GM12878 (cell line): Measurements from ENCODE around the gene ANAPC16. TPM values are rescaled to one million over a fixed set of nuclear protein-coding genes. Genes with fewer than 3 reads are reported as not detected.

Experiments
- ATAC-seq: fragments of 200-7000 bp; cut with Tn5 transposase; 3 replicates; pipeline ENCODE4 v1.9.1; 2020; ENCODE audit warnings: mild to moderate bottlenecking, moderate library complexity
- BruUV-seq: library from RNA; stranded (reverse); fragments of 400-500 nt; replicated peaks from 2 replicates; lab custom pipeline; 2021; lab: Mats Ljungman, UMichigan
- CTCF ChIA-PET: fragments of 300-600 bp; sonication (Branson Sonifier 250); formaldehyde crosslinking; extraction: SDS; loops from one replicate; lab custom pipeline; 2021; ENCODE audit warnings: inconsistent platforms; lab: Yijun Ruan, JAX
- POLR2A ChIA-PET: fragments of 350-600 bp; formaldehyde crosslinking; extraction: SDS; loops from one replicate; lab custom pipeline; 2021; ENCODE audit warnings: inconsistent platforms; lab: Charles Lee
- RAD21 ChIA-PET: fragments of 300-600 bp; sonication (Branson Sonifier 250); formaldehyde crosslinking; loops from one replicate; lab custom pipeline; 2023; ENCODE audit warnings: antibody characterized with exemption; ENCODE audit not compliant: unreplicated experiment; lab: Charles Lee
- SMC1A ChIA-PET: fragments of 300-600 bp; sonication (Branson Sonifier 250); formaldehyde crosslinking; loops from one replicate; lab custom pipeline; 2023; ENCODE audit not compliant: unreplicated experiment, uncharacterized antibody; lab: Charles Lee
- DNase-seq: peaks from one replicate; pipeline ENCODE4 v3.0.0-alpha.2; 2011; ENCODE audit warnings: low read depth, low spot score
- FAIRE-seq: peaks from 3 replicates; lab custom pipeline; 2011; peaks lifted over from hg19 to GRCh38; lab: Jason Lieb, UNC
- H2AFZ ChIP-seq: 2 replicates; pipeline ENCODE4 v1.6.0; 2011; ENCODE audit warnings: low read depth, low read length, control low read depth; ENCODE audit not compliant: control insufficient read depth
- H3K27ac ChIP-seq: 2 replicates; pipeline ENCODE4 v1.5.1; 2011; ENCODE audit warnings: control low read depth; ENCODE audit not compliant: control insufficient read depth, insufficient read depth
- H3K27me3 ChIP-seq, 2 experiments: replicated peaks in 1 of 2; 2 replicates each; pipeline versions ENCODE4 v1.6.0 to v1.6.1; 2011; ENCODE audit warnings: low read length in 1 of 2; ENCODE audit not compliant: control insufficient read depth in 2 of 2, insufficient read depth in 2 of 2
- H3K36me3 ChIP-seq, 2 experiments: 2 replicates each; pipeline ENCODE4 v1.5.1; 2011; ENCODE audit warnings: low read length in 1 of 2; ENCODE audit not compliant: control insufficient read depth in 2 of 2, insufficient read depth in 2 of 2
- H3K4me1 ChIP-seq: 2 replicates; pipeline ENCODE4 v1.6.1; 2011; ENCODE audit warnings: mild to moderate bottlenecking, low read length, moderate library complexity, mixed read lengths; ENCODE audit not compliant: control insufficient read depth, insufficient read depth
- H3K4me2 ChIP-seq: 2 replicates; pipeline ENCODE4 v1.6.0; 2011; ENCODE audit warnings: control low read depth; ENCODE audit not compliant: control insufficient read depth, insufficient read depth
- H3K4me3 ChIP-seq: fragments of 200-600 bp; sonication (generic); 2 replicates; pipeline ENCODE4 v1.5.1; 2016
- H3K79me2 ChIP-seq: 2 replicates; pipeline ENCODE4 v1.6.0; 2011; ENCODE audit warnings: low read length; ENCODE audit not compliant: control insufficient read depth, insufficient read depth
- H3K9ac ChIP-seq: 2 replicates; pipeline ENCODE4 v1.8.0; 2011; ENCODE audit warnings: low read length, control low read depth, mixed read lengths; ENCODE audit not compliant: control insufficient read depth, insufficient read depth
- H3K9me3 ChIP-seq: replicated peaks from 3 replicates; pipeline ENCODE4 v1.5.1; 2011; ENCODE audit warnings: mild to moderate bottlenecking, low read length; ENCODE audit not compliant: control insufficient read depth, insufficient read depth
- H4K20me1 ChIP-seq: 2 replicates; pipeline ENCODE4 v1.6.0; 2011; ENCODE audit not compliant: control insufficient read depth, insufficient read depth
- BCL3 ChIP-seq: IDR thresholded peaks from 2 replicates; pipeline ENCODE4 v1.6.1; 2011; ENCODE audit warnings: borderline replicate concordance, low read depth, mild to moderate bottlenecking, moderate library complexity, low read length; ENCODE audit not compliant: insufficient read depth, poor library complexity, severe bottlenecking
- BRCA1 ChIP-seq: IDR thresholded peaks from 2 replicates; pipeline ENCODE4 v1.6.1; 2011; ENCODE audit warnings: low read depth, low read length, improper control_type of control experiment
- CHD2 ChIP-seq: IDR thresholded peaks from 2 replicates; pipeline ENCODE4 v1.6.1; 2011; ENCODE audit warnings: low read depth, low read length, improper control_type of control experiment, borderline replicate concordance
- DPF2 ChIP-seq: fragments of 450-650 bp; IDR thresholded peaks from 2 replicates; pipeline ENCODE4 v1.6.1; 2017; ENCODE audit warnings: mild to moderate bottlenecking
- ELK1 ChIP-seq: IDR thresholded peaks from 2 replicates; pipeline ENCODE4 v1.6.1; 2012; ENCODE audit warnings: low read depth, low read length, improper control_type of control experiment
- EP300 ChIP-seq, 2 experiments: fragments of 150-350 bp in 1 of 2; IDR thresholded peaks; 2 replicates each; pipeline ENCODE4 v1.6.1; 2011 to 2012; ENCODE audit warnings: low read depth in 2 of 2, low read length in 2 of 2, borderline replicate concordance in 1 of 2, improper control_type of control experiment in 1 of 2, inconsistent platforms in 1 of 2; ENCODE audit not compliant: control insufficient read depth in 1 of 2
- FOXM1 ChIP-seq: IDR thresholded peaks from 2 replicates; pipeline ENCODE4 v1.6.1; 2012; ENCODE audit warnings: low read depth, mild to moderate bottlenecking, inconsistent platforms, low read length, moderate library complexity
- NBN ChIP-seq: fragments of 450-650 bp; IDR thresholded peaks from 2 replicates; pipeline ENCODE4 v1.6.1; 2016
- POLR2A ChIP-seq: IDR thresholded peaks from 2 replicates; pipeline ENCODE4 v1.6.1; 2011; ENCODE audit warnings: low read depth, mild to moderate bottlenecking, low read length
- RB1 ChIP-seq: fragments of 450-650 bp; formaldehyde crosslinking; IDR thresholded peaks from 2 replicates; pipeline ENCODE4 v1.6.1; 2017; ENCODE audit warnings: mild to moderate bottlenecking, borderline replicate concordance
- SP1 ChIP-seq: IDR thresholded peaks from one replicate; pipeline ENCODE4 v1.6.1; 2011; ENCODE audit warnings: low read depth, low read length
- SUZ12 ChIP-seq: fragments of 200-600 bp; sonication (generic); IDR thresholded peaks from one replicate; pipeline ENCODE4 v1.6.1; 2018; ENCODE audit warnings: antibody characterized with exemption, mild to moderate bottlenecking; ENCODE audit not compliant: unreplicated experiment
- WGBS: methylation state at CpG from one replicate; pipeline ENCODE4 v1.1.6; 2016; ENCODE audit warnings: low lambda C conversion rate; ENCODE audit not compliant: insufficient replicate concordance, insufficient coverage; ENCODE audit errors: missing lambda C conversion rate; 5-methylcytosine and 5-hydroxymethylcytosine counted together
- in situ Hi-C: fragments of 300-500 bp; cut with MboI; formaldehyde crosslinking; loops from 9 replicates; pipeline ENCODE4 v1.14.3; 2018; ENCODE audit warnings: mixed read lengths
- intact Hi-C: fragments of 100-400 bp; cut with micrococcal nuclease; formaldehyde crosslinking; loops from one replicate; pipeline ENCODE4 v1.14.2; 2022; ENCODE audit not compliant: unreplicated experiment
- polyA plus RNA-seq, 11 experiments: library from polyadenylated mRNA; depleted of rRNA in 4 of 11; unstranded in 6 of 11; stranded (reverse) in 5 of 11; fragments of >200 nt; fragmentation: Nextera tagmentation in 4 of 11; fragmentation: Illumina TruSeq in 1 of 11; extraction: Ambion mirVana in 4 of 11; extraction: Trizol in 1 of 11; gene quantifications; 1 replicate in 1 of 11; 2 replicates in 10 of 11; pipeline versions ENCODE4 v1.2.1 to v1.2.3, GENCODE V29; 2011 to 2016; ENCODE audit warnings: inconsistent platforms in 2 of 11, missing spikeins in 2 of 11, low read depth in 1 of 11
- total RNA-seq, 4 experiments: library from RNA; depleted of rRNA in 3 of 4; stranded (reverse); fragments of >200 nt in 3 of 4; fragmentation: Illumina TruSeq in 1 of 4; extraction: Trizol in 1 of 4; gene quantifications; 2 replicates each; pipeline versions ENCODE4 v1.2.1 to v1.2.3, GENCODE V29; 2013 to 2021

Gene ANAPC16
- total and polyA plus RNA-seq, 10 of the 15 experiments (the other 5 are each of a cell fraction or from before 2014, with no cell fraction given), result 66.9 to 208 (median 134) TPM

- no peak overlapping the region for H3K27ac ChIP-seq
- no peaks in the 10 kb centered on the region for H3K79me2 ChIP-seq
- ChIA-PET CTCF (interaction anchor here (1.1 to 2.3 kb wide), 3 partner anchors 9 to 163 kb away, joined by 3 to 9 read pairs (median 4); no protein-coding TSS in a partner anchor), RAD21 (no interaction called here), POLR2A (interaction anchor here (0.9 kb wide), 1 partner anchor 127 kb away, joined by 3 read pairs; no protein-coding TSS in a partner anchor), SMC1A (interaction anchor here (0.8 kb wide), 1 partner anchor 10 kb away, joined by 4 read pairs; no protein-coding TSS in a partner anchor)
- 100% methylated on average over 2 of the region's 2 CpGs for WGBS
- peaks cover 2 to 15% of the 10 kb centered on the region in 2 experiments; a peak in 3 of 4 replicates for H3K36me3 ChIP-seq
- no peaks in the 10 kb centered on the region for H4K20me1 ChIP-seq
- H3K4me2 ChIP-seq, result no peak overlapping the region
- no peak overlapping the region for H3K4me3 ChIP-seq
- no peaks in the 10 kb centered on the region for H3K27me3 ChIP-seq
- no peak overlapping the region for H2AFZ ChIP-seq
- no TSS peak for BruUV-seq
- FAIRE-seq (no peak), ATAC-seq (no peak), DNase-seq (no peak)
- peaks cover 35% of the 10 kb centered on the region for H3K4me1 ChIP-seq
- no peaks in the 10 kb centered on the region for H3K9me3 ChIP-seq
- TF ChIP-seq EP300 (IDR thresholded peaks at IDR 0.05; ENCODE audit: borderline replicate concordance in 1 of 2, control insufficient read depth in 1 of 2, low read depth in 2 of 2, low read length in 2 of 2) (no peak), SP1 (no peak), BCL3 (no peak), FOXM1 (no peak), BRCA1 (no peak), DPF2 (no peak), ELK1 (no peak), CHD2 (no peak), POLR2A (no peak), NBN (no peak), SUZ12 (no peak), RB1 (no peak)
- intact Hi-C loops, result no loop called here
- no peak overlapping the region for H3K9ac ChIP-seq
- in situ Hi-C loops, result no loop called here
These were observed 39.1 kb upstream of the ANAPC16 start for GRCh38 chr10:72176701-72177100.
